SK-N-SH treated with all-trans-retinoic acid at 6 μM for 48 hours (cell line): Measurements from ENCODE around the gene TNFRSF8.

Experiments used
- ATAC-seq: fragments of 200-7000 bp; cut with Tn5 transposase; 3 replicates; pipeline ENCODE4 v1.9.1; 2020; ENCODE audit warnings: mild to moderate bottlenecking, moderate library complexity
- ARNTL ChIP-seq: fragments of 450-650 bp; formaldehyde crosslinking; IDR thresholded peaks from 2 replicates; pipeline ENCODE4 v1.5.0; 2020; ENCODE audit warnings: low read depth, mild to moderate bottlenecking, moderate library complexity, borderline replicate concordance
- BACH2 ChIP-seq: fragments of 250-450 bp; sonication (Bioruptor Pico); IDR thresholded peaks from 2 replicates; pipeline ENCODE4 v1.9.0; 2021; ENCODE audit warnings: mild to moderate bottlenecking, borderline replicate concordance
- ESRRG ChIP-seq: fragments of 250-450 bp; sonication (Bioruptor Pico); IDR thresholded peaks from 2 replicates; pipeline ENCODE4 v1.6.1; 2021; ENCODE audit warnings: mild to moderate bottlenecking
- ISL1 ChIP-seq: fragments of 250-450 bp; sonication (Bioruptor Pico); IDR thresholded peaks from 2 replicates; pipeline ENCODE4 v2.1.2; 2022; ENCODE audit warnings: mild to moderate bottlenecking, moderate library complexity
- OSR1 ChIP-seq: fragments of 250-450 bp; sonication (Bioruptor Pico); IDR thresholded peaks from 2 replicates; pipeline ENCODE4 v1.8.0; 2022; ENCODE audit warnings: moderate library complexity, mild to moderate bottlenecking, inconsistent platforms
- PPARA ChIP-seq: fragments of 250-450 bp; sonication (Bioruptor Pico); IDR thresholded peaks from 2 replicates; pipeline ENCODE4 v1.5.0; 2020; ENCODE audit warnings: mild to moderate bottlenecking, borderline replicate concordance
- RARB ChIP-seq: fragments of 250-450 bp; sonication (Bioruptor Pico); IDR thresholded peaks from 2 replicates; pipeline ENCODE4 v1.8.0; 2021; ENCODE audit warnings: mild to moderate bottlenecking, moderate library complexity
- SNAI2 ChIP-seq: fragments of 250-450 bp; sonication (Bioruptor Pico); IDR thresholded peaks from 2 replicates; pipeline ENCODE4 v1.5.0; 2020; ENCODE audit warnings: mild to moderate bottlenecking, moderate library complexity
- TCF4 ChIP-seq: fragments of 250-450 bp; sonication (Bioruptor Pico); IDR thresholded peaks from 2 replicates; pipeline ENCODE4 v1.8.0; 2021; ENCODE audit warnings: mild to moderate bottlenecking, moderate library complexity, borderline replicate concordance
- TOX ChIP-seq: fragments of 250-450 bp; sonication (Bioruptor Pico); IDR thresholded peaks from 2 replicates; pipeline ENCODE4 v1.8.0; 2021; ENCODE audit warnings: mild to moderate bottlenecking, moderate library complexity, borderline replicate concordance
- ZC3H10 ChIP-seq: fragments of 250-450 bp; sonication (Bioruptor Pico); IDR thresholded peaks from 2 replicates; pipeline ENCODE4 v1.5.1; 2021; ENCODE audit warnings: mild to moderate bottlenecking, moderate library complexity
- ZFP3 ChIP-seq: fragments of 250-450 bp; sonication (Bioruptor Pico); IDR thresholded peaks from 2 replicates; pipeline ENCODE4 v1.5.0; 2020; ENCODE audit warnings: mild to moderate bottlenecking, moderate library complexity
- ZFP30 ChIP-seq: fragments of 450-650 bp; formaldehyde crosslinking; IDR thresholded peaks from 2 replicates; pipeline ENCODE4 v1.5.0; 2022; ENCODE audit warnings: mild to moderate bottlenecking, moderate library complexity
- ZNF565 ChIP-seq: fragments of 450-650 bp; formaldehyde crosslinking; conservative IDR thresholded peaks from 2 replicates; pipeline ENCODE4 v1.5.0; 2020; ENCODE audit warnings: low read depth, mild to moderate bottlenecking, moderate library complexity
- ZNF70 ChIP-seq: fragments of 450-650 bp; formaldehyde crosslinking; IDR thresholded peaks from 2 replicates; pipeline ENCODE4 v1.5.0; 2020; ENCODE audit warnings: mild to moderate bottlenecking, moderate library complexity
- TF ChIP-seq, protein P1 (sequence below): fragments of 250-450 bp; sonication (Bioruptor Pico); IDR thresholded peaks from 2 replicates; pipeline ENCODE4 v1.5.1; 2020; ENCODE audit warnings: low read depth, mild to moderate bottlenecking, moderate library complexity
- TF ChIP-seq, protein P2 (sequence below): fragments of 250-450 bp; sonication (Bioruptor Pico); IDR thresholded peaks from 2 replicates; pipeline ENCODE4 v1.5.1; 2021; ENCODE audit warnings: mild to moderate bottlenecking, moderate library complexity
- TF ChIP-seq, protein P3 (sequence below): fragments of 250-450 bp; sonication (Bioruptor Pico); IDR thresholded peaks from 2 replicates; pipeline ENCODE4 v1.8.0; 2021; ENCODE audit warnings: low read depth, mild to moderate bottlenecking, moderate library complexity, borderline replicate concordance
- TF ChIP-seq, protein P4 (sequence below): fragments of 250-450 bp; sonication (Bioruptor Pico); IDR thresholded peaks from 2 replicates; pipeline ENCODE4 v1.5.0; 2020; ENCODE audit warnings: mild to moderate bottlenecking, moderate library complexity

Gene TNFRSF8

DNA sequence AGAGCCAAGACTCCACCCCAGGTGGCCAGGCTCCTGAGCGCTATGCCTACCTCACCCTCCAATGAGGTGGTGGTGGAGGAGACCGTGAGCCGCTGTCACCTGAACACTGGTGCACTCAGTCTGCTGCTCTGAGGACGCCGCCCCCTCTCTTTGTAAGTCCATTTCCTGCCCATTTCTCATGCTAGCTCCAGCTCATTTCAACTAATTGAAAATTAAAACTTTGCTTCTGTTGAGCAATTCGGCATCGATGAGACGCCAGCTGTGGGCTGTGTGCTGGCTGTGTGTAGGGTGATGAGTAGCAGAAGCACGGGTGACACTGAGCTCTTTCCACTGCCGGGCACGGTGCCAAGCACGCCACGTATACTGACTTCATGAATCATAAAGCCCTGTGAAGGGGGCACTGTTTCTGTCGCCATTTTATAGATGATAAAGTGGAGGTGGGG is 114.9 kb downstream of the TNFRSF8 start:
- peak; percentile 67 for ATAC-seq
- TF ChIP-seq ESRRG (CRISPR knock-in tag) (no peak), OSR1 (no peak), ZNF70 (no peak), RARB (no peak), ISL1 (no peak), ZC3H10 (CRISPR knock-in tag) (no peak), ZFP3 (CRISPR knock-in tag) (peak; percentile 82; the same call in 1 of the 2 replicates)
- TF ChIP-seq, all 23 proteins: peak for 1

DNA sequence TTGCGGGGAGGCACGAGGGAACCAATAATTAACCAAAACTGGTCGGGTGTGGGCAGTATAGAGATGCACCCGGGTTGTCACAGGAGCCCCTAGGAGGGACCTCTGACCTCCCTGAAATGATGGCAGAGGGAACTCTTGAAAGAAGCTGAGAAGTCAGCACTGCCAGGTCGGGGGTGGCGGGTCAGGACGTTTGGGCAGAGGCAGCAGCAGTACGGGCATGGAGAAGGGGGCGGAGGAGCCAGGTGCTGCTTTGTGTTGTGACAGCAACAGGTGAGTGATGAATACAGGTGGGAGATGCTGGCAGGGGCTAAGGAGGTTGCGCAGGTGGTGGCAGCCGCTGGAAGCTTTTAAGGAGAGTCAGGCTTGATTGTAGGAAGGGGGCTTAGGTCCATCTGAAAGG is 115.4 kb downstream of the TNFRSF8 start:
- no peak for ATAC-seq

DNA sequence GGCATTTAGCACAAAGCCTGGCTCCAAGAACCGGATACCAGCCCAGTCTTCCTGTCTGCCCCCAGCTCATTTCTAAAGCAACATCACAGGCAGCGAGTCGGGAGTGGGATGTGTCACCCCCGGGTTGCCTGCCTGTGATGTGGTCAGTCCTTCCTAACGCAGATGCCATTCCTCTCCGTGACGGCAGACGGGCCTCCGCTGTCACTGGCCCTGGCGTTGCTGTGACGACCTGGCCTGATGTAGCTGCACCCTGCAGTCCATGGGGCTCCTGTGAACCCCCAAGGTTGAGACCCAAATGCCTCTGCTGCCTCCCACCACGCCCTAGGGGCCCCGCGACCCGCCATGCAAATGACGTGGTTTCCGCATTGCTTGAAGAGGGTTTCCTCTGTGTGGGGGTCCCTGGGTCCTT is 116.0 kb downstream of the TNFRSF8 start:
- ATAC-seq, result no peak; the same call in 1 of the 3 replicates
- TF ChIP-seq, protein P1, sequence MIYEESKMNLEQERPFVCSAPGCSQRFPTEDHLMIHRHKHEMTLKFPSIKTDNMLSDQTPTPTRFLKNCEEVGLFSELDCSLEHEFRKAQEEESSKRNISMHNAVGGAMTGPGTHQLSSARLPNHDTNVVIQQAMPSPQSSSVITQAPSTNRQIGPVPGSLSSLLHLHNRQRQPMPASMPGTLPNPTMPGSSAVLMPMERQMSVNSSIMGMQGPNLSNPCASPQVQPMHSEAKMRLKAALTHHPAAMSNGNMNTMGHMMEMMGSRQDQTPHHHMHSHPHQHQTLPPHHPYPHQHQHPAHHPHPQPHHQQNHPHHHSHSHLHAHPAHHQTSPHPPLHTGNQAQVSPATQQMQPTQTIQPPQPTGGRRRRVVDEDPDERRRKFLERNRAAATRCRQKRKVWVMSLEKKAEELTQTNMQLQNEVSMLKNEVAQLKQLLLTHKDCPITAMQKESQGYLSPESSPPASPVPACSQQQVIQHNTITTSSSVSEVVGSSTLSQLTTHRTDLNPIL, result no peak
- TF ChIP-seq OSR1 (no peak), ZFP3 (CRISPR knock-in tag) (no peak), ZFP30 (CRISPR knock-in tag) (no peak)

More for the DNA sequence above, 115.4 kb downstream of the TNFRSF8 start:
- TF ChIP-seq RARB (no peak), TCF4 (CRISPR knock-in tag) (no peak), PPARA (CRISPR knock-in tag) (no peak), ARNTL (CRISPR knock-in tag) (no peak), TOX (CRISPR knock-in tag) (no peak), ISL1 (no peak), ZNF565 (CRISPR knock-in tag) (no peak)
- TF ChIP-seq, protein P2, sequence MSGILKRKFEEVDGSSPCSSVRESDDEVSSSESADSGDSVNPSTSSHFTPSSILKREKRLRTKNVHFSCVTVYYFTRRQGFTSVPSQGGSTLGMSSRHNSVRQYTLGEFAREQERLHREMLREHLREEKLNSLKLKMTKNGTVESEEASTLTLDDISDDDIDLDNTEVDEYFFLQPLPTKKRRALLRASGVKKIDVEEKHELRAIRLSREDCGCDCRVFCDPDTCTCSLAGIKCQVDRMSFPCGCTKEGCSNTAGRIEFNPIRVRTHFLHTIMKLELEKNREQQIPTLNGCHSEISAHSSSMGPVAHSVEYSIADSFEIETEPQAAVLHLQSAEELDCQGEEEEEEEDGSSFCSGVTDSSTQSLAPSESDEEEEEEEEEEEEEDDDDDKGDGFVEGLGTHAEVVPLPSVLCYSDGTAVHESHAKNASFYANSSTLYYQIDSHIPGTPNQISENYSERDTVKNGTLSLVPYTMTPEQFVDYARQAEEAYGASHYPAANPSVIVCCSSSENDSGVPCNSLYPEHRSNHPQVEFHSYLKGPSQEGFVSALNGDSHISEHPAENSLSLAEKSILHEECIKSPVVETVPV (CRISPR knock-in tag), result no peak
- TF ChIP-seq, protein P3, sequence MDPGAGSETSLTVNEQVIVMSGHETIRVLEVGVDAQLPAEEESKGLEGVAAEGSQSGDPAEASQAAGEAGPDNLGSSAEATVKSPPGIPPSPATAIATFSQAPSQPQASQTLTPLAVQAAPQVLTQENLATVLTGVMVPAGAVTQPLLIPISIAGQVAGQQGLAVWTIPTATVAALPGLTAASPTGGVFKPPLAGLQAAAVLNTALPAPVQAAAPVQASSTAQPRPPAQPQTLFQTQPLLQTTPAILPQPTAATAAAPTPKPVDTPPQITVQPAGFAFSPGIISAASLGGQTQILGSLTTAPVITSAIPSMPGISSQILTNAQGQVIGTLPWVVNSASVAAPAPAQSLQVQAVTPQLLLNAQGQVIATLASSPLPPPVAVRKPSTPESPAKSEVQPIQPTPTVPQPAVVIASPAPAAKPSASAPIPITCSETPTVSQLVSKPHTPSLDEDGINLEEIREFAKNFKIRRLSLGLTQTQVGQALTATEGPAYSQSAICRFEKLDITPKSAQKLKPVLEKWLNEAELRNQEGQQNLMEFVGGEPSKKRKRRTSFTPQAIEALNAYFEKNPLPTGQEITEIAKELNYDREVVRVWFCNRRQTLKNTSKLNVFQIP (CRISPR knock-in tag), result no peak
- TF ChIP-seq, protein P1, result no peak

DNA sequence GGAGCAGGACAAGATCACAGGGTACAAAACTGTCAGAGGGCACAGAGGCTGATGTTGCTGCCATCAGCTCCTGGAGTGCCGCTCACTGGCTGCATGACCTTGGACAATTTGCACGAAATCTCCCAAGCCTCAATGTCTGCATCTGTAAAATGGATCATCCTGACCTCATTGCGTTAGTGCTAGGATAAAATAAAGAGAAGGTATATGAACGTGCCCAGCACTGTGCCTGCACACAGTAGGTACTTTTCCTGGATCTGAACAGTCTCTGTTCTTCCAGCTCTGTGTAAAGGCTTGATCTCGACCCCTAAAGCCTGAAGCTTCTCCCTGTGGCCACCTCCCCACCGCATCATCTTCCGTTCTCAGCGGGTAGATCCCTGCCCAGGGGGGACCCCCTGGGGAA is 116.6 kb downstream of the TNFRSF8 start:
- no peak for ATAC-seq
- TF ChIP-seq ZC3H10 (CRISPR knock-in tag), result no peak

DNA sequence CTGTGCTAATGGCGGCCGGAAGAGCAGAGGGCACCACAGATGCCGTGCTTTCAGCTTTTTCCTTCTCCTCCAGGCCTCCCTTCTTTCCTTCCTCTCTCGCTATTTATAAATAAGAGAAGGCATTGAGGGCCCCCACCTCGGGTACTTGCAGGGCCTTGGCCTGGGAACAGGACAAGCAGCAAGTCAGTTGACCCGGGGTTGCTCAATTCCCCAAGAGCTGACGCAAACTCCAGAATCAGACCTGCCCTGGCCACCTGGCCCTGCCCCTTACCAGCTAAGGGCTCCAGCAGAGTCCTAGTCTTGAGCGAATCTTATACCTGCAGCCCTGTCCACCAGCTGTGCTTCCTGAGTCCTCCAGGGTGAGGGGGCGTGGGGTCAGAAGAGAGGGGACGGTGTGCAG is 117.2 kb downstream of the TNFRSF8 start:
- no peak for ATAC-seq
- no peak for TF ChIP-seq ZFP3 (CRISPR knock-in tag)
- TF ChIP-seq ZNF565 (CRISPR knock-in tag), result no peak
- TF ChIP-seq ISL1, result no peak
- TF ChIP-seq BACH2, result no peak
- TF ChIP-seq, protein P4, sequence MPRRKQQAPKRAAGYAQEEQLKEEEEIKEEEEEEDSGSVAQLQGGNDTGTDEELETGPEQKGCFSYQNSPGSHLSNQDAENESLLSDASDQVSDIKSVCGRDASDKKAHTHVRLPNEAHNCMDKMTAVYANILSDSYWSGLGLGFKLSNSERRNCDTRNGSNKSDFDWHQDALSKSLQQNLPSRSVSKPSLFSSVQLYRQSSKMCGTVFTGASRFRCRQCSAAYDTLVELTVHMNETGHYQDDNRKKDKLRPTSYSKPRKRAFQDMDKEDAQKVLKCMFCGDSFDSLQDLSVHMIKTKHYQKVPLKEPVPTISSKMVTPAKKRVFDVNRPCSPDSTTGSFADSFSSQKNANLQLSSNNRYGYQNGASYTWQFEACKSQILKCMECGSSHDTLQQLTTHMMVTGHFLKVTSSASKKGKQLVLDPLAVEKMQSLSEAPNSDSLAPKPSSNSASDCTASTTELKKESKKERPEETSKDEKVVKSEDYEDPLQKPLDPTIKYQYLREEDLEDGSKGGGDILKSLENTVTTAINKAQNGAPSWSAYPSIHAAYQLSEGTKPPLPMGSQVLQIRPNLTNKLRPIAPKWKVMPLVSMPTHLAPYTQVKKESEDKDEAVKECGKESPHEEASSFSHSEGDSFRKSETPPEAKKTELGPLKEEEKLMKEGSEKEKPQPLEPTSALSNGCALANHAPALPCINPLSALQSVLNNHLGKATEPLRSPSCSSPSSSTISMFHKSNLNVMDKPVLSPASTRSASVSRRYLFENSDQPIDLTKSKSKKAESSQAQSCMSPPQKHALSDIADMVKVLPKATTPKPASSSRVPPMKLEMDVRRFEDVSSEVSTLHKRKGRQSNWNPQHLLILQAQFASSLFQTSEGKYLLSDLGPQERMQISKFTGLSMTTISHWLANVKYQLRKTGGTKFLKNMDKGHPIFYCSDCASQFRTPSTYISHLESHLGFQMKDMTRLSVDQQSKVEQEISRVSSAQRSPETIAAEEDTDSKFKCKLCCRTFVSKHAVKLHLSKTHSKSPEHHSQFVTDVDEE, result no peak
- TF ChIP-seq SNAI2 (CRISPR knock-in tag), result no peak
